Pancreas (tissue), 10 donors: ENCODE data around the gene ADCY1. TPM values are rescaled to one million over a fixed set of nuclear protein-coding genes. Genes with fewer than 3 reads are reported as not detected.

Source experiments
- ATAC-seq, 4 donors: fragments of 200-7000 bp; cut with Tn5 transposase; one replicate each; pipeline versions ENCODE4 v1.8.0 to v1.9.1; 2020; ENCODE audit warnings: mild to moderate bottlenecking in 4 of 4, moderate library complexity in 4 of 4
- DNase-seq, 6 donors: peaks; one replicate each; pipeline ENCODE4 v3.0.0-alpha.2; 2020
- FAIRE-seq: peaks from 2 replicates; lab custom pipeline; 2012; peaks lifted over from hg19 to GRCh38; lab: Jason Lieb, UNC
- H3K27ac ChIP-seq, 4 donors: fragments of 200-600 bp; sonication (generic); 1 replicate in 3 of 4; 2 replicates in 1 of 4; pipeline versions ENCODE4 v1.5.0 to v1.8.0; 2020
- H3K27me3 ChIP-seq, 4 donors: fragments of 200-600 bp; one replicate each; pipeline ENCODE4 v1.8.0; 2021
- H3K36me3 ChIP-seq, 3 donors: fragments of 200-600 bp; sonication (generic) in 1 of 3; one replicate each; pipeline versions ENCODE4 v1.5.0 to v1.8.0; 2020 to 2021
- H3K4me1 ChIP-seq, 3 donors: fragments of 200-600 bp; one replicate each; pipeline ENCODE4 v1.8.0; 2021
- H3K4me3 ChIP-seq, 4 donors: fragments of 200-600 bp; sonication (generic) in 2 of 4; one replicate each; pipeline versions ENCODE4 v1.5.0 to v1.8.0; 2020 to 2021
- H3K9me3 ChIP-seq, 4 donors: fragments of 200-600 bp; one replicate each; pipeline ENCODE4 v1.8.0; 2021
- CTCF ChIP-seq, 4 donors: fragments of 200-600 bp; sonication (generic) in 3 of 4; IDR thresholded peaks; one replicate each; pipeline versions ENCODE4 v1.5.0 to v1.8.0; 2021; ENCODE audit warnings: antibody characterized with exemption in 4 of 4
- WGBS, 2 donors: extraction: QIAGEN DNeasy Blood & Tissue Kit; methylation state at CpG; one replicate each; pipeline ENCODE4 v1.1.7; 2013; 5-methylcytosine and 5-hydroxymethylcytosine counted together
- intact Hi-C, 3 donors: fragments of 100-400 bp; cut with DNase I; formaldehyde crosslinking; loops; one replicate each; pipeline versions ENCODE4 v1.11.1 to v1.14.2; 2022
- polyA plus RNA-seq, 2 donors: library from polyadenylated mRNA; stranded (reverse); fragments of 200-250 nt; gene quantifications; one replicate each; pipeline ENCODE4 v1.2.3, GENCODE V29; 2013
- total RNA-seq, 6 donors: library from RNA; stranded (reverse); fragmentation: NEBNext Ultra II Directional in 4 of 6; extraction: Animal tissue kit (Norgen Biotek cat#: 25700) in 4 of 6; gene quantifications; one replicate each; pipeline versions ENCODE4 v1.2.1 to v1.2.4, GENCODE V29; 2021 to 2023
- donor health status: healthy with polysubstance abuse.
- donor health status: DM: no; HTN: no; CAD: no; lungs with moderate emphysema.
- donor health status: DM: no; HTN: no; CAD: no.
- donor health status: control.
- donor health status: control.
- donor health status: Bipolar disorder and iron deficiency.
- donor health status: DM: yes; HTN: yes; CAD: no.
- donor health status: DM: no; HTN: no; CAD: no.
- donor health status: DM: no; HTN: no; CAD: no.
- donor health status: DM: yes; HTN: yes; CAD: no.

ADCY1 gene
- total and polyA plus RNA-seq, 8 donors, result 1.0 to 5.8 (median 4.2) TPM

GRCh38 chr7:45663167-45663921 is 89.2 kb downstream of the ADCY1 start:
- 67 to 72% methylated on average over 20 of the region's 20 CpGs for WGBS, 2 donors
- DNase-seq (peak in 4 of 6 donors; percentile 23 to 84 (median 50)), FAIRE-seq (no peak), ATAC-seq (peak; percentile 66 to 97 (median 84))
- Histone ChIP-seq H3K4me1 (no peaks in the 10 kb centered on the region), H3K9me3 (no peaks in the 10 kb centered on the region), H3K36me3 (no peaks in the 10 kb centered on the region), H3K27ac (no peak overlapping the region), H3K27me3 (no peaks in the 10 kb centered on the region), H3K4me3 (no peak overlapping the region)
- intact Hi-C loops, result loop anchor here in 1 of 3 donors (10.0 kb wide), 1 partner anchor 191 kb away; no protein-coding TSS in a partner anchor
- peak; percentile 46 to 62 (median 58) for TF ChIP-seq CTCF (IDR thresholded peaks at IDR 0.05)

GRCh38 chr7:45663965-45664633 is 89.9 kb downstream of the ADCY1 start:
- Histone ChIP-seq H3K9me3 (no peaks in the 10 kb centered on the region), H3K27ac (no peak overlapping the region), H3K4me3 (no peak overlapping the region), H3K27me3 (no peaks in the 10 kb centered on the region), H3K36me3 (no peaks in the 10 kb centered on the region), H3K4me1 (no peaks in the 10 kb centered on the region)
- intact Hi-C loops, result loop anchor here in 1 of 3 donors (10.0 kb wide), 1 partner anchor 191 kb away; no protein-coding TSS in a partner anchor
- no peak for TF ChIP-seq CTCF (IDR thresholded peaks at IDR 0.05)
- peak in 2 of 6 donors; percentile 6 to 9 for DNase-seq
- 77 to 84% methylated on average over 9 of the region's 9 CpGs for WGBS, 2 donors
- FAIRE-seq, result no peak
- no peak for ATAC-seq

GRCh38 chr7:45665172-45665571 is 91.0 kb downstream of the ADCY1 start:
- ATAC-seq (no peak), FAIRE-seq (no peak), DNase-seq (peak in 2 of 6 donors; percentile 1 to 10)
- no peak overlapping the region for H3K4me3 ChIP-seq
- intact Hi-C loops, result loop anchor here in 1 of 3 donors (10.0 kb wide), 1 partner anchor 190 kb away; no protein-coding TSS in a partner anchor
- WGBS, 2 donors, result 87% methylated on average over 7 of the region's 7 CpGs
- H3K9me3 ChIP-seq, result no peaks in the 10 kb centered on the region
- TF ChIP-seq CTCF (IDR thresholded peaks at IDR 0.05), result no peak
- no peaks in the 10 kb centered on the region for H3K4me1 ChIP-seq
- H3K27me3 ChIP-seq, result no peaks in the 10 kb centered on the region
- H3K27ac ChIP-seq, result no peak overlapping the region
- H3K36me3 ChIP-seq, result no peaks in the 10 kb centered on the region

GRCh38 chr7:45670227-45670626 is 96.1 kb downstream of the ADCY1 start:
- no peak for ATAC-seq
- no peak for DNase-seq
- TF ChIP-seq CTCF (IDR thresholded peaks at IDR 0.05), result no peak
- no peaks in the 10 kb centered on the region for H3K4me1 ChIP-seq
- WGBS, 2 donors, result 66 to 82% methylated on average over 7 of the region's 7 CpGs
- no peaks in the 10 kb centered on the region for H3K27me3 ChIP-seq
- intact Hi-C loops, result no loop called here
- no peak for FAIRE-seq
- H3K4me3 ChIP-seq, result no peak overlapping the region
- H3K36me3 ChIP-seq, result no peaks in the 10 kb centered on the region
- H3K9me3 ChIP-seq, result no peaks in the 10 kb centered on the region
- no peak overlapping the region for H3K27ac ChIP-seq
